Measurements from ENCODE around the gene VSTM2B.
"Not testable (repeated sequence)": the region's sequence is repeated elsewhere in the genome, so short reads cannot be mapped to it uniquely, and the experiment has no call there.

Gene VSTM2B

GRCh38 chr19:29547981-29548380 is 22.2 kb downstream of the VSTM2B start:
- no peak for DNase-seq

GRCh38 chr19:29548483-29549085 is 22.8 kb downstream of the VSTM2B start:
- no peak for DNase-seq

- no peak for DNase-seq
These were observed 23.6 kb downstream of the VSTM2B start for GRCh38 chr19:29549105-29550070.

GRCh38 chr19:29550896-29551295 is 25.1 kb downstream of the VSTM2B start:
- no peak for DNase-seq

GRCh38 chr19:29551774-29552173 is 26.0 kb downstream of the VSTM2B start:
- DNase-seq = no peak

GRCh38 chr19:29552454-29553280 is 26.9 kb downstream of the VSTM2B start:
- DNase-seq = no peak

GRCh38 chr19:29554149-29554548 is 28.4 kb downstream of the VSTM2B start:
- DNase-seq = no peak

GRCh38 chr19:29559110-29559509 is 33.3 kb downstream of the VSTM2B start:
- DNase-seq = not testable (repeated sequence)

GRCh38 chr19:29559743-29560142 is 33.9 kb downstream of the VSTM2B start:
- DNase-seq = no peak

GRCh38 chr19:29560313-29561075 is 34.7 kb downstream of the VSTM2B start:
- no peak for DNase-seq

GRCh38 chr19:29561601-29562000 is 35.8 kb downstream of the VSTM2B start:
- DNase-seq = no peak

- DNase-seq = no peak
These were observed 36.8 kb downstream of the VSTM2B start for GRCh38 chr19:29562299-29563297.

GRCh38 chr19:29563486-29564101 is 37.8 kb downstream of the VSTM2B start:
- DNase-seq = no peak

GRCh38 chr19:29564574-29565005 is 38.8 kb downstream of the VSTM2B start:
- no peak for DNase-seq

- no peak for DNase-seq
These were observed 39.4 kb downstream of the VSTM2B start for GRCh38 chr19:29565171-29565570.

- no peak for DNase-seq
These were observed 40.8 kb downstream of the VSTM2B start for GRCh38 chr19:29566496-29567054.

GRCh38 chr19:29567366-29567915 is 41.6 kb downstream of the VSTM2B start:
- no peak for DNase-seq

GRCh38 chr19:29568036-29569025 is 42.5 kb downstream of the VSTM2B start:
- no peak for DNase-seq
